ENCODE results near the gene CNOT11.
"Not testable (repeated sequence)": the region's sequence is repeated elsewhere in the genome, so short reads cannot be mapped to it uniquely, and the experiment has no call there.

Gene CNOT11

GRCh38 chr2:101248756-101249155 is 3.9 kb upstream of the CNOT11 start:
- H3K36me3 Mint-ChIP-seq (ENCODE audit: low read depth); H3K9me3 Mint-ChIP-seq; DNase-seq; H3K27ac Mint-ChIP-seq; H3K4me3 Mint-ChIP-seq; H3K27me3 Mint-ChIP-seq (ENCODE audit: low read depth, poor library complexity): not testable (repeated sequence)
- peaks cover 27% of the 10 kb centered on the region for H3K4me1 Mint-ChIP-seq

GRCh38 chr2:101249826-101250225 is 2.9 kb upstream of the CNOT11 start:
- H3K27ac Mint-ChIP-seq = no peak overlapping the region
- H3K27me3 Mint-ChIP-seq (ENCODE audit: low read depth, poor library complexity) = peaks cover 3% of the 10 kb centered on the region
- no peak for DNase-seq
- H3K4me3 Mint-ChIP-seq = no peak overlapping the region
- H3K9me3 Mint-ChIP-seq = peaks cover 9% of the 10 kb centered on the region
- peaks cover 35% of the 10 kb centered on the region for H3K4me1 Mint-ChIP-seq
- H3K36me3 Mint-ChIP-seq (ENCODE audit: low read depth) = peaks cover 9% of the 10 kb centered on the region
- no peak for TF ChIP-seq CTCF (IDR thresholded peaks at IDR 0.05)

DNA sequence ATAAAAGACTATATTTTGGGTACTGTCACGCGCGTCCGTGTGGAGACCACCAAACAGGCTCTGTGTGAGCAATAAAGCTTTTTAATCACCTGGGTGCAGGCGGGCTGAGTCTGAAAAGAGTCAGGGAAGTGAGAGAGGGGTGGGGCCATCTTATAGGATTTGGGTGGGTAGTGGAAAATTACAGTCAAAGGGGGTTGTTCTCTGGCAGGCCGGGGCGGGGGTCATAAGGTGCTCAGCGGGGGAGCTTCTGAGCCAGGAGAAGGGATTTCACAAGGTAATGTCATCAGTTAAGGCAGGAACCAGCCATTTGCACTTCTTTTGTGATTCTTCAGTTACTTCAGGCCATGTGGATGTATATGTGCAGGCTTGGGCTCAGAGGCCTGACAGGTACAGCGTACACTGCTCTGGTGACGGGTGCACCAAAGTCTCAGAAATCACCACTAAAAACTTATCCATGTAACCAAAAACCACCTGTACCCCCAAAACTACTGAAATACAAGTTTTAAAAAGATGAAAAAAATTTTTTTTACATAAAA is 1.4 kb upstream of the CNOT11 start:
- Mint-ChIP-seq H3K36me3 (ENCODE audit: low read depth) (peaks cover 20% of the 10 kb centered on the region), H3K4me1 (peaks cover 46% of the 10 kb centered on the region), H3K4me3 (peak overlapping the region; percentile 69)
- H3K27ac Mint-ChIP-seq; H3K27me3 Mint-ChIP-seq (ENCODE audit: low read depth, poor library complexity); H3K9me3 Mint-ChIP-seq; DNase-seq: not testable (repeated sequence)

- TF ChIP-seq CTCF (IDR thresholded peaks at IDR 0.05) = peak; percentile 33
- H3K9me3 Mint-ChIP-seq = peaks cover 9% of the 10 kb centered on the region
- peaks cover 3% of the 10 kb centered on the region for H3K27me3 Mint-ChIP-seq (ENCODE audit: low read depth, poor library complexity)
- peak; percentile 5 for DNase-seq
- peaks cover 26% of the 10 kb centered on the region for H3K36me3 Mint-ChIP-seq (ENCODE audit: low read depth)
- H3K27ac Mint-ChIP-seq = peak overlapping the region; percentile 94
- H3K4me3 Mint-ChIP-seq = peak overlapping the region; percentile 91
- H3K4me1 Mint-ChIP-seq = peaks cover 47% of the 10 kb centered on the region
These were observed 760 bp upstream of the CNOT11 start for GRCh38 chr2:101251844-101252407.

DNA sequence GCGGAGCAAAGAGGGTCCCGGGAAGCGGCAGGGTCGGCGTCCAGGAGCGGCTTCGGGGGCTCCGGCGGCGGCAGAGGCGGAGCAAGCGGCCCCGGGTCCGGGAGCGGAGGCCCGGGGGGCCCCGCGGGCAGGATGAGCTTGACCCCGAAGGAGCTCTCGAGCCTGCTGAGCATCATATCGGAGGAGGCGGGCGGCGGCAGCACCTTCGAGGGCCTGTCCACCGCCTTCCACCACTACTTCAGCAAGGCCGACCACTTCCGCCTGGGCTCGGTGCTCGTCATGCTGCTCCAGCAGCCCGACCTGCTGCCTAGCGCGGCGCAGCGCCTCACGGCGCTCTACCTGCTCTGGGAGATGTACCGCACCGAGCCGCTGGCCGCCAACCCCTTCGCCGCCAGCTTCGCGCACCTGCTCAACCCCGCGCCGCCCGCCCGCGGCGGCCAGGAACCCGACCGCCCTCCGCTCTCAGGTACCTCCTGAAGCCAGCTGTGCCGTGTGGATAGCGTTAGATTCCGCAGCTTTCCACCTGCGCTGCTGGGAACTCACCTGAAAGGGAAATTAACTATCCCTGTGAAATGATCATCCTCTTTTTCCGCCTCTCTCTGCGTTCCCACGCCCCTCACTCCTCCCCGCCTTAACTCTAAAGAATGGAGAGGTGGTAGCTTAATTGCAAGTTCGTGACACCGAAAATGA is 472 bp downstream of the CNOT11 start:
- peak overlapping the region; percentile 91 for H3K4me3 Mint-ChIP-seq
- H3K27ac Mint-ChIP-seq = peak overlapping the region; percentile 76
- H3K27me3 Mint-ChIP-seq (ENCODE audit: low read depth, poor library complexity) = peaks cover 3% of the 10 kb centered on the region
- H3K4me1 Mint-ChIP-seq = peaks cover 47% of the 10 kb centered on the region
- no peak for TF ChIP-seq CTCF (IDR thresholded peaks at IDR 0.05)
- DNase-seq = peak; percentile 55
- peaks cover 37% of the 10 kb centered on the region for H3K36me3 Mint-ChIP-seq (ENCODE audit: low read depth)
- H3K9me3 Mint-ChIP-seq = peaks cover 14% of the 10 kb centered on the region

- H3K4me3 Mint-ChIP-seq = peak overlapping the region; percentile 91
- peaks cover 42% of the 10 kb centered on the region for H3K4me1 Mint-ChIP-seq
- H3K27ac Mint-ChIP-seq = peak overlapping the region; percentile 76
- peaks cover 3% of the 10 kb centered on the region for H3K27me3 Mint-ChIP-seq (ENCODE audit: low read depth, poor library complexity)
- TF ChIP-seq CTCF (IDR thresholded peaks at IDR 0.05) = no peak
- no peak for DNase-seq
- H3K36me3 Mint-ChIP-seq (ENCODE audit: low read depth) = peaks cover 37% of the 10 kb centered on the region
- H3K9me3 Mint-ChIP-seq = peaks cover 12% of the 10 kb centered on the region
These were observed 1.2 kb downstream of the CNOT11 start for GRCh38 chr2:101253703-101254450.

Measured in nephron progenitor cell (in vitro differentiated cells).